GM19395 (cell line): ENCODE measurements around the gene GJA1.
"Not testable (repeated sequence)": the region's sequence is repeated elsewhere in the genome, so short reads cannot be mapped to it uniquely, and the experiment has no call there.

Experiments used
- ATAC-seq: cut with Tn5 transposase; IDR thresholded peaks from one replicate; pipeline ENCODE4 v1.9.1; 2021; ENCODE audit warnings: mild to moderate bottlenecking, moderate library complexity; ENCODE audit not compliant: unreplicated experiment

The GJA1 gene

GRCh38 chr6:121435444-121436069 lies at the start of gene GJA1:
GJA1 (plus strand) TSS chr6:121435646; CDS start chr6:121446848, 11,202 bp downstream.
- ATAC-seq, result no peak

GRCh38 chr6:121386551-121386950 lies 48.9 kb upstream of the GJA1 start:
- not testable (repeated sequence) for ATAC-seq

- ATAC-seq, result no peak
Observed at GRCh38 chr6:121389419-121389818, 46.0 kb upstream of the GJA1 start.

- ATAC-seq, result no peak
Observed at GRCh38 chr6:121393731-121394505, 41.5 kb upstream of the GJA1 start.

GRCh38 chr6:121395736-121396135 lies 39.7 kb upstream of the GJA1 start:
- ATAC-seq, result no peak

GRCh38 chr6:121397188-121397587 lies 38.3 kb upstream of the GJA1 start:
- not testable (repeated sequence) for ATAC-seq

- no peak for ATAC-seq
Observed at GRCh38 chr6:121398127-121398526, 37.3 kb upstream of the GJA1 start.

- no peak for ATAC-seq
Observed at GRCh38 chr6:121399966-121400365, 35.5 kb upstream of the GJA1 start.

- ATAC-seq, result no peak
Observed at GRCh38 chr6:121403964-121404363, 31.5 kb upstream of the GJA1 start.

- no peak for ATAC-seq
Observed at GRCh38 chr6:121405306-121405705, 30.1 kb upstream of the GJA1 start.

- no peak for ATAC-seq
Observed at GRCh38 chr6:121408321-121408720, 27.1 kb upstream of the GJA1 start.

- ATAC-seq, result no peak
Observed at GRCh38 chr6:121413879-121414278, 21.6 kb upstream of the GJA1 start.

- no peak for ATAC-seq
Observed at GRCh38 chr6:121418346-121418745, 17.1 kb upstream of the GJA1 start.

- no peak for ATAC-seq
Observed at GRCh38 chr6:121426686-121427085, 8.8 kb upstream of the GJA1 start.

GRCh38 chr6:121428872-121429756 lies 6.3 kb upstream of the GJA1 start:
- no peak for ATAC-seq

- ATAC-seq, result no peak
Observed at GRCh38 chr6:121430514-121431460, 4.7 kb upstream of the GJA1 start.

- ATAC-seq, result not testable (repeated sequence)
Observed at GRCh38 chr6:121431776-121432175, 3.7 kb upstream of the GJA1 start.

- ATAC-seq, result no peak
Observed at GRCh38 chr6:121434037-121434770, 1.2 kb upstream of the GJA1 start.

GRCh38 chr6:121436274-121436857 lies 920 bp downstream of the GJA1 start:
- ATAC-seq, result no peak
